Activated CD4-positive, alpha-beta T cell treated with anti-CD3 and anti-CD28 coated beads, Interleukin-2, amount 10 ng/mL, durations not matched to agents 24 days and 14 days (primary cell): ENCODE measurements around the gene CLIC3. TPM values are rescaled to one million over a fixed set of nuclear protein-coding genes. Genes with fewer than 3 reads are reported as not detected.
A peak's percentile ranks its signal among the peaks of the same experiment; 100 is the strongest.

ENCODE experiments used
- DNase-seq: peaks from one replicate; pipeline ENCODE4 v3.0.0; 2022
- H3K27ac Mint-ChIP-seq: one replicate; pipeline ENCODE4 v1.8.0; 2022; ENCODE audit warnings: mild to moderate bottlenecking, mixed read lengths
- H3K27me3 Mint-ChIP-seq: one replicate; pipeline ENCODE4 v1.8.0; 2022; ENCODE audit warnings: mixed read lengths
- H3K36me3 Mint-ChIP-seq: one replicate; pipeline ENCODE4 v1.8.0; 2022; ENCODE audit warnings: low read depth, mild to moderate bottlenecking, mixed read lengths
- H3K4me1 Mint-ChIP-seq: one replicate; pipeline ENCODE4 v1.8.0; 2021; ENCODE audit warnings: mixed read lengths
- H3K4me3 Mint-ChIP-seq: one replicate; pipeline ENCODE4 v1.8.0; 2022; ENCODE audit warnings: mild to moderate bottlenecking, moderate library complexity, mixed read lengths
- H3K9me3 Mint-ChIP-seq: one replicate; pipeline ENCODE4 v1.8.0; 2021; ENCODE audit warnings: mixed read lengths
- intact Hi-C: fragments of 100-400 bp; cut with micrococcal nuclease; formaldehyde crosslinking; loops from one replicate; pipeline ENCODE4 v1.15.1; 2023
- total RNA-seq: library from RNA; stranded (reverse); gene quantifications from 2 replicates; pipeline ENCODE4 v1.2.3, GENCODE V29; 2022

CLIC3 gene
- total RNA-seq, 1 donor from 2014 or later = not detected

GRCh38 chr9:136994180-136994887 is 2.0 kb downstream of the CLIC3 start:
- no peaks in the 10 kb centered on the region for H3K9me3 Mint-ChIP-seq
- H3K4me1 Mint-ChIP-seq = peaks cover 31% of the 10 kb centered on the region
- intact Hi-C loops = no loop called here
- H3K27me3 Mint-ChIP-seq = peaks cover 10% of the 10 kb centered on the region
- peak overlapping the region; percentile 87 for H3K4me3 Mint-ChIP-seq
- no peak for DNase-seq
- H3K36me3 Mint-ChIP-seq = peaks cover 18% of the 10 kb centered on the region
- H3K27ac Mint-ChIP-seq = no peak overlapping the region

- peak overlapping the region; percentile 90 for H3K27ac Mint-ChIP-seq
- H3K36me3 Mint-ChIP-seq = peaks cover 18% of the 10 kb centered on the region
- no peak for DNase-seq
- H3K9me3 Mint-ChIP-seq = no peaks in the 10 kb centered on the region
- peaks cover 23% of the 10 kb centered on the region for H3K4me1 Mint-ChIP-seq
- peaks cover 18% of the 10 kb centered on the region for H3K27me3 Mint-ChIP-seq
- H3K4me3 Mint-ChIP-seq = peak overlapping the region; percentile 87
- intact Hi-C loops = loop anchor here (1.0 to 2.0 kb wide), 5 partner anchors 14 to 202 kb away; partner anchors contain the start of genes FBXW5 and TMEM141
Measured at GRCh38 chr9:136992819-136993369, 3.5 kb downstream of the CLIC3 start.

GRCh38 chr9:136991993-136992818 is 4.2 kb downstream of the CLIC3 start, which contains the start of gene PAXX:
TSS of gene PAXX (plus strand) at chr9:136992422. CDS start at chr9:136992444, 22 bp downstream.
- Mint-ChIP-seq H3K27me3 (peaks cover 21% of the 10 kb centered on the region), H3K36me3 (peaks cover 18% of the 10 kb centered on the region), H3K9me3 (no peaks in the 10 kb centered on the region), H3K4me3 (peak within 1 kb of the TSS; percentile 87), H3K4me1 (peaks cover 19% of the 10 kb centered on the region), H3K27ac (peak within 1 kb of the TSS; percentile 90)
- intact Hi-C loops = loop anchor here (1.0 to 2.0 kb wide), 5 partner anchors 13 to 201 kb away; partner anchors contain the start of genes FBXW5 and TMEM141
- peak; percentile 99 for DNase-seq

- peaks cover 16% of the 10 kb centered on the region for H3K36me3 Mint-ChIP-seq
- DNase-seq = no peak
- H3K9me3 Mint-ChIP-seq = no peaks in the 10 kb centered on the region
- peaks cover 29% of the 10 kb centered on the region for H3K27me3 Mint-ChIP-seq
- peak overlapping the region; percentile 23 for H3K27ac Mint-ChIP-seq
- intact Hi-C loops = no loop called here
- H3K4me1 Mint-ChIP-seq = peaks cover 14% of the 10 kb centered on the region
- H3K4me3 Mint-ChIP-seq = peak overlapping the region; percentile 87
Measured at GRCh38 chr9:136990242-136990911, 6.0 kb downstream of the CLIC3 start.

GRCh38 chr9:136988872-136989271 is 7.5 kb downstream of the CLIC3 start:
- H3K4me3 Mint-ChIP-seq = no peak overlapping the region
- H3K9me3 Mint-ChIP-seq = no peaks in the 10 kb centered on the region
- peaks cover 12% of the 10 kb centered on the region for H3K36me3 Mint-ChIP-seq
- peaks cover 37% of the 10 kb centered on the region for H3K27me3 Mint-ChIP-seq
- H3K4me1 Mint-ChIP-seq = peaks cover 13% of the 10 kb centered on the region
- no peak overlapping the region for H3K27ac Mint-ChIP-seq
- DNase-seq = no peak
- intact Hi-C loops = no loop called here

- DNase-seq = no peak
- H3K27ac Mint-ChIP-seq = no peak overlapping the region
- intact Hi-C loops = no loop called here
- no peaks in the 10 kb centered on the region for H3K36me3 Mint-ChIP-seq
- no peak overlapping the region for H3K4me3 Mint-ChIP-seq
- peaks cover 2% of the 10 kb centered on the region for H3K4me1 Mint-ChIP-seq
- H3K27me3 Mint-ChIP-seq = peaks cover 40% of the 10 kb centered on the region
- no peaks in the 10 kb centered on the region for H3K9me3 Mint-ChIP-seq
Measured at GRCh38 chr9:136985853-136986252, 10.5 kb downstream of the CLIC3 start.

DNA sequence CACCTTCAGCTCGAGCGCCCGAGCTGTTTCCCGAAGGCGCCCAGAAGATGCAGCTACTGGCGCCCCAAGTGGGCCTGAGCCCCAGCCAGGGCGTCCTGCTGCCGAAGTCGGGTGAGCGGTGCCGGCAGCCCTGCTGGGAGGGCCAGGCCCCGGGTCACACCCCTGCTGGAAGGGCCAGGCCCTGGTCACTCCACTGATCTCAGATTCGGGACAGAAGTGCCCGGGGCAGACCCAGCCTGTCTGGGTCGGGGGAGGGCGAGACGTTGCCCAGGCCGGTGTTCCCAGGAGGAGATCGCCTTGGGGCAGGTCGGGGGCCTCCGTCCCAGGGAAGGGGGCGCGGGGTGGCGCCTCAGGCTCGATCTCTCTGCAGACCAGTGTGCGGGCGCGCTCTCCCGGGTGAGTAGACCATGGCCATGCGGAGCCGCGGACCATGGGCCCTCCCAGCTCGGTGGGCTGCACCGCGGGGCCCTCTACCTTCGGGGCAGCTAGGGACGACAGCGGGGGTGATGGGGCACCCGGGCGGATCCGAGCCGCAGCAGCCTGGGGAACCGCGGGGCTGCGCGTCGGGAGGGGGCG is 11.3 kb downstream of the CLIC3 start:
- peaks cover 36% of the 10 kb centered on the region for H3K27me3 Mint-ChIP-seq
- H3K9me3 Mint-ChIP-seq = no peaks in the 10 kb centered on the region
- no peak for DNase-seq
- no peaks in the 10 kb centered on the region for H3K4me1 Mint-ChIP-seq
- intact Hi-C loops = no loop called here
- H3K36me3 Mint-ChIP-seq = no peaks in the 10 kb centered on the region
- H3K4me3 Mint-ChIP-seq = no peak overlapping the region
- no peak overlapping the region for H3K27ac Mint-ChIP-seq

- H3K4me3 Mint-ChIP-seq = no peak overlapping the region
- no peaks in the 10 kb centered on the region for H3K9me3 Mint-ChIP-seq
- H3K36me3 Mint-ChIP-seq = no peaks in the 10 kb centered on the region
Measured at GRCh38 chr9:136984464-136985026, 11.8 kb downstream of the CLIC3 start.

DNA sequence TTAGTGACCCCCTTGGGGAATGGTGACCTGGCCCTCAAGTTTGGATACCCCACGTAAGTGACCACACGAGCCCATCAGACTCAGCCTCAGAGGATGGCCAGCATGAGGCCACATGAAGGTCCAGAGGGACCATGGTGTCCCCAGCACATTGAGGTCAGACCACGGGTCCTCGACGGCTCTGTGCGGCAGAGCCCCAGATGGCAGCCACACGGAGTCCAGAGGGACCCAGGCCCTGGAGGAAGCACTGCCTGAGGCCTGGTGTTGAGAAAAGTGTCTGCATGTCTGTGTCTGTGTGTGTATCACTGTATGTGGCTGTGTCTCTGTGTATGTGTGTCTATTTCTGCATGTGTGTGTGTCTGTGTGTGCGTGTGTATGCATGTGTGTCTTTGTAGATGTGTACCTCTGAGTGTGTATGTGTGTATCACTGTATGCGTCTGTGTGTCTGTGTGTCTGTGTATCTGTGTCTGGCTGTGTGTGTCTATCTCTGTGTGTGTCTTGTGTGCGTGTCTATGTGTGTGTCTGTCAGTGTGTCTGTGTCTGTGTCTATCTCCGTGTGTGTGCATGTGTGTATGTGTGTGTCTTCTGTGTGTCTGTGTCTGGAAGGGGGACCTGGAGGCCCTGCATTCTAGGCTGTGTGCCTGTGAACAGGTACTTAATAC is 12.6 kb downstream of the CLIC3 start:
- Mint-ChIP-seq H3K4me3 (no peak overlapping the region), H3K27me3 (peaks cover 28% of the 10 kb centered on the region), H3K36me3 (no peaks in the 10 kb centered on the region), H3K27ac (no peak overlapping the region), H3K9me3 (no peaks in the 10 kb centered on the region), H3K4me1 (no peaks in the 10 kb centered on the region)
- DNase-seq = no peak
- intact Hi-C loops = no loop called here

More at GRCh38 chr9:136984464-136985026, 11.8 kb downstream of the CLIC3 start:
- Mint-ChIP-seq H3K27ac (no peak overlapping the region), H3K4me1 (no peaks in the 10 kb centered on the region), H3K27me3 (peaks cover 30% of the 10 kb centered on the region)
- intact Hi-C loops = no loop called here
- DNase-seq = no peak

DNA sequence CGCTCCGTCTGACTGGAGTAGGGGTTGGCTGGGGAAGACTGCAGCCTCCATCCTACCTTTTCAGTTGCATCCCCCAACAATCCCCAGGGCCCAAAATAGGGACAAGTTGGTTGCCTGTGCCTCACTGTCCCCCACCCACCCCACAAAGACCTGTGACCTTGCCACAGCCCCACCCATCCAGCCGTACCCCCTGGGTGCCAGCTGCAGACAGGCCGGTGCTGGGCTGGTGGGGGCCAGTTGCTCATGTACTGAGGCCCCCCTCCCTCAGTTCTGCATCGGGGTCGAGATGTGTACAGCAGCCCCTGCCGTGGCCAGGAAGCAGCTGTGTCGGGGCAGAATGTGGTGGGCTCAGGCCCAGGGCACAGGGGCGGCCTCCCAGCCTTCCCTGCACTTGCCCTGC is 13.2 kb downstream of the CLIC3 start:
- H3K27me3 Mint-ChIP-seq = peaks cover 24% of the 10 kb centered on the region
- no peaks in the 10 kb centered on the region for H3K9me3 Mint-ChIP-seq
- intact Hi-C loops = no loop called here
- no peaks in the 10 kb centered on the region for H3K4me1 Mint-ChIP-seq
- no peak for DNase-seq
- H3K4me3 Mint-ChIP-seq = no peak overlapping the region
- no peak overlapping the region for H3K27ac Mint-ChIP-seq
- H3K36me3 Mint-ChIP-seq = no peaks in the 10 kb centered on the region

DNA sequence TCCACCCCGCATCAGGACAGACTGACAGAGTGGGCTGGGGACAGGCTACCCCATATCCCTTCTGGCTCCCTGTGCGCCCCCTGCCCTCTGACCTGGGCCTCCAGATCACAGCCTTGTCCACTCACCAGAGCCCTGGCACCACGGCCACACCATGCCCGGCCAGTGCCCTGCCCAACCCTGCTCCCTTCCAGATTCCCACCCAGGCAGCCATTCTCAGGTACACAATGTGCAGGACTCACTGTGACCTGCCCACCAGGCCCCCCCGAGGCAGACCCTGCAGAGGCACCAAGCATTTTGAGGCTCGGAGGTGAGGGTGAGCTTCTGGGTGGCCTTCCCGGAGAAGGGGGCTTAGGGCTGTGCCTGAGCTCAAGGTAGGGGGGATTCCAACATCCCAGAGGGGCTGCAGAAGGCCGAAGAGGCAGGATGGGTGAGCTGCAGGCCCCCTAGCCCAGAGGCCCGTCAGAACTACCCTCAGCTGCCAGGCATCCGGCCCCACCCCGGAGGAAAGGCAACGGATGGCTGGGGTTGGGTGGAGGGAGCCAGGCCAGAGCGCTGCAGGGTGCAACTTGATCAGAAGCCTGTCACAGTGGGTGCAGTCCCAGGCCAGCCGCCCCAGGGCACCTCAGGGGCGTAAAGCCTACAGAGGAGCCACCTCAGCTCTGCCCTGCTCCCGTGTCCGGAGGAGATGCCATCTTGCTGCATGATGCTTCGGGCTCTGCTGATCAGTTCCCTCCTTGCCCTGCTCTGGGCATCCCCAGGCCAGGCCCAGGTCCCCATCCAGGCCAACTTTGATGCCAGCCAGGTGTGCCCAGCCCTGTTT is 13.9 kb downstream of the CLIC3 start, which contains the start of gene LCNL1:
Gene LCNL1, plus strand, starts transcription at position 762 of the 820 bp plus-strand sequence. CDS start 594 bp downstream, outside the sequence.
- no peak within 1 kb of the TSS for H3K27ac Mint-ChIP-seq

More for the DNA sequence above, 13.9 kb downstream of the CLIC3 start, which contains the start of gene LCNL1:
- Mint-ChIP-seq H3K4me1 (no peaks in the 10 kb centered on the region), H3K36me3 (no peaks in the 10 kb centered on the region), H3K27me3 (peaks cover 21% of the 10 kb centered on the region), H3K9me3 (no peaks in the 10 kb centered on the region), H3K4me3 (no peak within 1 kb of the TSS)
- DNase-seq = no peak
- intact Hi-C loops = no loop called here
